Measurements from ENCODE around the gene STK10. TPM values are rescaled to one million over a fixed set of nuclear protein-coding genes. Genes with fewer than 3 reads are reported as not detected.

Gene STK10
- 100 to 1,000 TPM; 301 to 316 TPM for total RNA-seq

- H3K36me3 Mint-ChIP-seq (ENCODE audit: low read depth): peaks cover 43% of the 10 kb centered on the region
- ChIA-PET CTCF (interaction anchor here (0.6 to 10.1 kb wide), 46 partner anchors 10 to 813 kb away, joined by 3 to 254 read pairs (median 4); partner anchors contain the start of genes FBXW11 and UBTD2), POLR2A (interaction anchor here (0.6 to 19.2 kb wide), 15 partner anchors 13 to 886 kb away, joined by 3 to 905 read pairs (median 5); partner anchors contain the start of gene FBXW11)
- peaks cover 24% of the 10 kb centered on the region for H3K4me1 Mint-ChIP-seq
- H3K4me3 Mint-ChIP-seq: peak within 1 kb of the TSS; percentile 96
- peak; percentile 92 for DNase-seq
- H3K9me3 Mint-ChIP-seq: no peaks in the 10 kb centered on the region
- H3K27ac Mint-ChIP-seq: peak within 1 kb of the TSS; percentile 91
- peaks cover 5% of the 10 kb centered on the region for H3K27me3 Mint-ChIP-seq
These were observed at the start of gene STK10 for GRCh38 chr5:172188033-172188892. TSS of gene STK10 (minus strand) at chr5:172188224. CDS start at chr5:172188042, 182 bp downstream.

- ChIA-PET POLR2A (interaction anchor here (1.5 kb wide), 1 partner anchor 46 kb away, joined by 3 read pairs; no protein-coding TSS in a partner anchor), CTCF (interaction anchor here (0.7 to 1.5 kb wide), 3 partner anchors 13 to 61 kb away, joined by 3 to 4 read pairs (median 3); no protein-coding TSS in a partner anchor)
- Mint-ChIP-seq H3K9me3 (no peaks in the 10 kb centered on the region), H3K4me1 (peaks cover 47% of the 10 kb centered on the region), H3K4me3 (no peak overlapping the region), H3K27me3 (peaks cover 1% of the 10 kb centered on the region), H3K36me3 (ENCODE audit: low read depth) (peaks cover 38% of the 10 kb centered on the region), H3K27ac (peak overlapping the region; percentile 21)
- DNase-seq: no peak
These were observed 48.1 kb upstream of the STK10 start for GRCh38 chr5:172235827-172236736.

- H3K9me3 Mint-ChIP-seq: no peaks in the 10 kb centered on the region
- H3K4me3 Mint-ChIP-seq: no peak overlapping the region
- no peak overlapping the region for H3K27ac Mint-ChIP-seq
- POLR2A ChIA-PET: no interaction called here
- peaks cover 40% of the 10 kb centered on the region for H3K36me3 Mint-ChIP-seq (ENCODE audit: low read depth)
- CTCF ChIA-PET: interaction anchor here (0.7 to 1.0 kb wide), 2 partner anchors 12 to 48 kb away, joined by 3 read pairs; no protein-coding TSS in a partner anchor
- H3K4me1 Mint-ChIP-seq: peaks cover 47% of the 10 kb centered on the region
- no peak for DNase-seq
- peaks cover 1% of the 10 kb centered on the region for H3K27me3 Mint-ChIP-seq
These were observed 47.2 kb upstream of the STK10 start for GRCh38 chr5:172235132-172235780.

- ChIA-PET POLR2A (interaction anchor here (0.7 to 1.0 kb wide), 3 partner anchors 9 to 182 kb away, joined by 3 read pairs; partner anchors contain the start of gene STK10), CTCF (interaction anchor here (0.6 kb wide), 1 partner anchor 57 kb away, joined by 3 read pairs; no protein-coding TSS in a partner anchor)
- Mint-ChIP-seq H3K36me3 (ENCODE audit: low read depth) (peaks cover 41% of the 10 kb centered on the region), H3K9me3 (no peaks in the 10 kb centered on the region), H3K4me3 (no peak overlapping the region), H3K4me1 (peaks cover 47% of the 10 kb centered on the region), H3K27ac (no peak overlapping the region), H3K27me3 (peaks cover 1% of the 10 kb centered on the region)
- no peak for DNase-seq
These were observed 46.0 kb upstream of the STK10 start for GRCh38 chr5:172234031-172234430.

- H3K27ac Mint-ChIP-seq: no peak overlapping the region
- H3K4me1 Mint-ChIP-seq: peaks cover 23% of the 10 kb centered on the region
- DNase-seq: no peak
- H3K27me3 Mint-ChIP-seq: no peaks in the 10 kb centered on the region
- H3K4me3 Mint-ChIP-seq: no peak overlapping the region
- CTCF ChIA-PET: interaction anchor here (0.7 to 1.7 kb wide), 2 partner anchors 41 to 53 kb away, joined by 3 read pairs; partner anchors contain the start of gene STK10
- peaks cover 60% of the 10 kb centered on the region for H3K36me3 Mint-ChIP-seq (ENCODE audit: low read depth)
- POLR2A ChIA-PET: interaction anchor here (0.6 to 1.2 kb wide), 2 partner anchors 55 to 223 kb away, joined by 3 to 5 read pairs; no protein-coding TSS in a partner anchor
- no peaks in the 10 kb centered on the region for H3K9me3 Mint-ChIP-seq
These were observed 41.9 kb upstream of the STK10 start for GRCh38 chr5:172229904-172230303.

- ChIA-PET CTCF (interaction anchor here (0.6 to 1.5 kb wide), 3 partner anchors 38 to 171 kb away, joined by 3 to 5 read pairs (median 3); no protein-coding TSS in a partner anchor), POLR2A (interaction anchor here (0.7 to 1.5 kb wide), 3 partner anchors 9 to 52 kb away, joined by 3 read pairs; no protein-coding TSS in a partner anchor)
- Mint-ChIP-seq H3K27me3 (peaks cover 2% of the 10 kb centered on the region), H3K9me3 (no peaks in the 10 kb centered on the region), H3K27ac (no peak overlapping the region), H3K4me3 (no peak overlapping the region), H3K4me1 (peaks cover 42% of the 10 kb centered on the region), H3K36me3 (ENCODE audit: low read depth) (peaks cover 63% of the 10 kb centered on the region)
- DNase-seq: no peak
These were observed 37.0 kb upstream of the STK10 start for GRCh38 chr5:172224996-172225395.

- DNase-seq: peak; percentile 37
- peaks cover 38% of the 10 kb centered on the region for H3K4me1 Mint-ChIP-seq
- peak overlapping the region; percentile 15 for H3K4me3 Mint-ChIP-seq
- peaks cover 68% of the 10 kb centered on the region for H3K36me3 Mint-ChIP-seq (ENCODE audit: low read depth)
- H3K27ac Mint-ChIP-seq: peak overlapping the region; percentile 79
- H3K9me3 Mint-ChIP-seq: peaks cover 7% of the 10 kb centered on the region
- H3K27me3 Mint-ChIP-seq: peaks cover 2% of the 10 kb centered on the region
- ChIA-PET CTCF (interaction anchor here (1.0 to 1.5 kb wide), 6 partner anchors 12 to 69 kb away, joined by 3 to 7 read pairs (median 3); partner anchors contain the start of genes STK10 and UBTD2), POLR2A (interaction anchor here (0.7 to 1.5 kb wide), 6 partner anchors 10 to 59 kb away, joined by 3 to 4 read pairs (median 3); partner anchors contain the start of gene UBTD2)
These were observed 36.2 kb upstream of the STK10 start for GRCh38 chr5:172223901-172224873.

- Mint-ChIP-seq H3K27me3 (peaks cover 2% of the 10 kb centered on the region), H3K4me1 (peaks cover 23% of the 10 kb centered on the region), H3K9me3 (peaks cover 7% of the 10 kb centered on the region), H3K36me3 (ENCODE audit: low read depth) (peaks cover 71% of the 10 kb centered on the region), H3K4me3 (no peak overlapping the region), H3K27ac (no peak overlapping the region)
- no peak for DNase-seq
- POLR2A ChIA-PET: no interaction called here
- CTCF ChIA-PET: no interaction called here
These were observed 31.3 kb upstream of the STK10 start for GRCh38 chr5:172219296-172219695.

- Mint-ChIP-seq H3K27ac (no peak overlapping the region), H3K36me3 (ENCODE audit: low read depth) (peaks cover 58% of the 10 kb centered on the region), H3K9me3 (peaks cover 7% of the 10 kb centered on the region), H3K4me3 (no peak overlapping the region), H3K4me1 (peaks cover 3% of the 10 kb centered on the region), H3K27me3 (no peaks in the 10 kb centered on the region)
- no peak for DNase-seq
- ChIA-PET CTCF (no interaction called here), POLR2A (no interaction called here)
These were observed 28.3 kb upstream of the STK10 start for GRCh38 chr5:172216345-172216744.

- ChIA-PET POLR2A (no interaction called here), CTCF (interaction anchor here (0.6 to 1.6 kb wide), 2 partner anchors 30 to 69 kb away, joined by 3 to 4 read pairs; no protein-coding TSS in a partner anchor)
- Mint-ChIP-seq H3K9me3 (no peaks in the 10 kb centered on the region), H3K27ac (no peak overlapping the region), H3K4me1 (peaks cover 3% of the 10 kb centered on the region), H3K36me3 (ENCODE audit: low read depth) (peaks cover 36% of the 10 kb centered on the region), H3K4me3 (no peak overlapping the region), H3K27me3 (no peaks in the 10 kb centered on the region)
- no peak for DNase-seq
These were observed 25.1 kb upstream of the STK10 start for GRCh38 chr5:172213126-172213525.

GRCh38 chr5:172211676-172212075, 23.7 kb upstream of the STK10 start:
- Mint-ChIP-seq H3K4me3 (no peak overlapping the region), H3K9me3 (no peaks in the 10 kb centered on the region), H3K27ac (no peak overlapping the region), H3K36me3 (ENCODE audit: low read depth) (peaks cover 30% of the 10 kb centered on the region), H3K4me1 (peaks cover 6% of the 10 kb centered on the region), H3K27me3 (no peaks in the 10 kb centered on the region)
- DNase-seq: no peak
- POLR2A ChIA-PET: no interaction called here
- CTCF ChIA-PET: interaction anchor here (1.3 to 1.6 kb wide), 2 partner anchors 23 to 71 kb away, joined by 4 read pairs; partner anchors contain the start of gene STK10

Data from activated CD4-positive, alpha-beta memory T cell treated with anti-CD3 and anti-CD28 coated beads, Interleukin-2, amount 10 ng/mL, durations not matched to agents 7 days and 5 days (primary cell).